CD8-positive, alpha-beta memory T cell (primary cell): Measurements from ENCODE around the gene SLC22A2. TPM values are rescaled to one million over a fixed set of nuclear protein-coding genes. Genes with fewer than 3 reads are reported as not detected.

ENCODE experiments used
- polyA plus RNA-seq: library from polyadenylated mRNA; unstranded; fragments of 300-500 nt; fragmentation: Illumina TruSeq; gene quantifications from one replicate; pipeline ENCODE4 v1.2.3, GENCODE V29; 2021
- total RNA-seq, 2 experiments: library from RNA; stranded (reverse); gene quantifications; one replicate each; pipeline ENCODE4 v1.2.3, GENCODE V29; 2021

The SLC22A2 gene
- total and polyA plus RNA-seq, 3 experiments from 2014 or later = not detected

Other genes with a start within 250 kb of the SLC22A2 start
- under 1 TPM; 0.22 to 0.49 TPM for gene SLC22A1, start 137.0 kb downstream of the SLC22A2 start, total RNA-seq
- 0.13 TPM for gene SLC22A1, start 137.0 kb downstream of the SLC22A2 start, polyA plus RNA-seq
- not detected for gene SLC22A3, start 89.6 kb upstream of the SLC22A2 start, total RNA-seq
- not detected for gene SLC22A3, start 89.6 kb upstream of the SLC22A2 start, polyA plus RNA-seq